ENCODE results near the gene SRCAP.

The SRCAP gene

DNA sequence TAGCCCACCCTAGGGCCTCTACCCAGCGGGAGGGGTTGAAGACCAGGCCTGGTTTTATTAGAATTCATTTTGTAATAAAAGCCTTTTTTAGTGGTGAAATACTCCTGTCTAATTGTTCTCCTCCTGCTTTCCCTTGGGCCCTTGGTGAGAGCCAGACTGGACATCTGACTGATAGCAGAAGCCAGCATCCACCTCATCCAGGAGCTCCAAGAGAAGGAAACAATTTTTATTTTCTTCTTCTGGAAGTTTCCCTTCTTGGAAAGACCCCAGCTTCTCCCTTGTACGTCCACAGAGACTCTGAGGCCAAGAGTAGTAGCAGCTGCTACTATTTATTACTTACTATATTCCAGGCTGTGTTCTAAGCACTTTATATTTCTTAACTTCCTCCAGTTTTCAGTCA, 45.2 kb downstream of the SRCAP start:
- H3K4me3 ChIP-seq (ENCODE audit: insufficient read depth, low read depth, low read length, poor library complexity, severe bottlenecking): no peak overlapping the region
- H3K27ac ChIP-seq (ENCODE audit: insufficient read depth, low read length, poor library complexity, severe bottlenecking): peak overlapping the region; percentile 11
- DNase-seq: no peak
- H3K9me3 ChIP-seq (ENCODE audit: control insufficient read depth, low read length): no peaks in the 10 kb centered on the region
- H3K27me3 ChIP-seq (replicated peaks; ENCODE audit: control insufficient read depth, insufficient read depth, low read length, poor library complexity, severe bottlenecking): no peaks in the 10 kb centered on the region
- H3K36me3 ChIP-seq (ENCODE audit: control insufficient read depth, insufficient read depth, low read length): peaks cover 20% of the 10 kb centered on the region
- peaks cover 3% of the 10 kb centered on the region for H3K4me1 ChIP-seq (ENCODE audit: control insufficient read depth, insufficient read depth, low read length, poor library complexity, severe bottlenecking)

DNA sequence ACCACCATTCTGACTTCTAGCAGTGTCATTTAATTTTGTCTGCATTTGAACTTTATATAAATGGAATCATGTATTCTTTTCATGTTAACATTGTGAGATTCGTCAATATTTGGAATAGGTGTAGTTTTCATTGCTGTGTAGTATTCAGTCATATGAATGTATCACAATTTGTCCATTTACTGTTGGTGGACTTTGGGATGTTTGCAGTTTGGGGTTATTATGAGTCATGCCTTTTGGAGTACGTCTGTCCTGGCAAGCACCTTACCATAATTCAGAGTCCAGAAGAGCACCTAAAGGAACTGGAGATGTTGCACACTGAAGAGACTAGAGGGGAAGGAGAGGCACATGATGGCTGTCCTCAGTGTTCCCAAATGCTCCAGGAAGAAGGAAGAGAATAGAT, 46.1 kb downstream of the SRCAP start:
- peaks cover 17% of the 10 kb centered on the region for H3K36me3 ChIP-seq (ENCODE audit: control insufficient read depth, insufficient read depth, low read length)
- no peak overlapping the region for H3K27ac ChIP-seq (ENCODE audit: insufficient read depth, low read length, poor library complexity, severe bottlenecking)

DNA sequence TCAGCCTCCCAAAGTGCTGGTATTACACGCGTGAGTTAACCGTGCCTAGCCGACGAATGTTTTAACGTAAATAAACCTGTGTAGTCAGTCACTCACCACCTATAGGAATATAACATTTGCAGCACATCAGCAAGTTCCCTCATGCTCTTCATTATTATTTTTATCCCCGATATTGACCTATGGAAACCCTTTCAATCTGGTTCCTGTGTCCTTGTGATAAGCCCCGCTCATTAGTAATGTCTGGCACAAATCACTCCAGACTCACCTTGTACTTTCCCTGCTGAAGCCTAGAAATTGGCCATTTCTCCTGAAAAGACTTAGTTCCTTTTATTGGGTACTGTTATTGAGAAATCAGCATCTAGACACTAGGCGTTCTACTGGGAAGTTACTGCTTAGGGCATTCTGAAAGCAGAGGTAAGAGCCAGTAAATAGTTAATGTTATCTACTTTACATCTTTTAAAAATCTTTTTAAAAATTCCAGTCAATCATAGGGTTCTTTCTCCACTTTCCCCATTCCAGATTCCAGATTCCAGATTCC, 47.7 kb downstream of the SRCAP start:
- Histone ChIP-seq H3K4me3 (ENCODE audit: insufficient read depth, low read depth, low read length, poor library complexity, severe bottlenecking) (no peak overlapping the region), H3K9me3 (ENCODE audit: control insufficient read depth, low read length) (no peaks in the 10 kb centered on the region), H3K27me3 (replicated peaks; ENCODE audit: control insufficient read depth, insufficient read depth, low read length, poor library complexity, severe bottlenecking) (no peaks in the 10 kb centered on the region), H3K4me1 (ENCODE audit: control insufficient read depth, insufficient read depth, low read length, poor library complexity, severe bottlenecking) (peaks cover 3% of the 10 kb centered on the region), H3K36me3 (ENCODE audit: control insufficient read depth, insufficient read depth, low read length) (peaks cover 18% of the 10 kb centered on the region), H3K27ac (ENCODE audit: insufficient read depth, low read length, poor library complexity, severe bottlenecking) (no peak overlapping the region)
- DNase-seq: no peak

More for the DNA sequence above, 46.1 kb downstream of the SRCAP start:
- Histone ChIP-seq H3K4me1 (ENCODE audit: control insufficient read depth, insufficient read depth, low read length, poor library complexity, severe bottlenecking) (peaks cover 3% of the 10 kb centered on the region), H3K27me3 (replicated peaks; ENCODE audit: control insufficient read depth, insufficient read depth, low read length, poor library complexity, severe bottlenecking) (no peaks in the 10 kb centered on the region), H3K9me3 (ENCODE audit: control insufficient read depth, low read length) (no peaks in the 10 kb centered on the region), H3K4me3 (ENCODE audit: insufficient read depth, low read depth, low read length, poor library complexity, severe bottlenecking) (no peak overlapping the region)
- DNase-seq: no peak

DNA sequence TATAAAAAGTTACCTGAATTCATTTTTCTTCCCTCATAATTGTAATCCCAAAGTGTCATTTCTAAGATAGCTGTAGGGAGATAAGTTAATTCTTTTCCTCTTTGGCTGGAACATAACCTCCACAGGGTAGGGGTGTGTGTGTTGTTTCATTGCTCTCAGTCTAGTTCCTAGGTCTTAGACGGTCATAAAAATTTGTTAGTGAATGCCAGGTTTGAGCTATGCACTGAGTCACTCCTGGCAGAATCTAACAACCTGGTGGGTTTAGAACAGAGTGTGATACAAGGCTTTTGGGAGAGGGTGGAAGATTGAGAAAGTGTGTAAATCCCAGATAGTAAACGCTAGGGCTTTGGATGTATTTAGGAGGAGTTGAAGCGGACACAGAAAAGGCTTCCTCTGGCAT, 48.4 kb downstream of the SRCAP start:
- no peak for DNase-seq
- H3K36me3 ChIP-seq (ENCODE audit: control insufficient read depth, insufficient read depth, low read length): peaks cover 15% of the 10 kb centered on the region
- peak overlapping the region; percentile 57 for H3K4me3 ChIP-seq (ENCODE audit: insufficient read depth, low read depth, low read length, poor library complexity, severe bottlenecking)
- no peaks in the 10 kb centered on the region for H3K9me3 ChIP-seq (ENCODE audit: control insufficient read depth, low read length)
- peak overlapping the region; percentile 63 for H3K27ac ChIP-seq (ENCODE audit: insufficient read depth, low read length, poor library complexity, severe bottlenecking)
- H3K27me3 ChIP-seq (replicated peaks; ENCODE audit: control insufficient read depth, insufficient read depth, low read length, poor library complexity, severe bottlenecking): no peaks in the 10 kb centered on the region
- H3K4me1 ChIP-seq (ENCODE audit: control insufficient read depth, insufficient read depth, low read length, poor library complexity, severe bottlenecking): peaks cover 3% of the 10 kb centered on the region

DNA sequence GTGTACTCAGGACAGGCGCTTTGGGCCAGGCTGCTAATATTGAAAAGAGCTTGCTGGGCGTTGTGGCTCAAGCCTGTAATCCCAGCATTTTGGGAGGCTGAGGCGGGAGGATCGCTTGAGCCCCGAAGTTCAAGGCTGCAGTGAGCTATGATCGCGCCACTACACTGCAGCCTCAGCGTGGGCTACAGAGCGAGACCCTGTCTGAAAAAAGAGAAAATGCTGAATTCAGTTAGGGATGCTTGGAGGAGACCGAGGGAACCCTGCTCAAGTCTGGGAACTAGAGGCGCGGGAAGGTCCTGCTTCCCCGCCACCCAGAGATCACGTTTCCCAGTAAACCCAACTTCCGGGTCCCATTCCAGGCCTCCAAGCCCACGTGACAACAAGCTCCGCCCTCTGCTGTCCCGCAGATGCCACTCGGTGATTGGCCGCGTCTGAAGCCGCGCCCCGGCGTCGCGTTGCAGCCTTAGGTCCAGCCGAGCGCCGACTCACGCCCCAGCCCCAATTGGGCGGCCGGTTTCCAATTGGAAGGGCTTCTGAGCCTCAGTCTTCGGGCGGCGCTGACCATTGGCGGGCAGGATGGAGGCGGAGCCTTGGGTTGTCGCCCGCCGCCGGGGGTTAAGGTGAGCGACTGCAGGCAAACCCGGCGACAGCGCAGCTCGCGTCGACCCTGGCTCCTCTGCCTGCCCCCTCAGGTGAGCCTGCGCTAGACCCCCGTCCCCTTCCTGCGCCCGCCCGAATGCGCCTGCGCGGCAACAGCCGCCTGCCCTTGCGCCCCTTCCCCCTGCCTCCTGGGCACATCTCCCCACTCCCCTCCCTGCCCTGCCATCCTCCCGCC, 49.0 kb downstream of the SRCAP start, which contains the start of gene PHKG2:
TSS of gene PHKG2 (plus strand) at position 627 of the 835 bp plus-strand sequence. CDS start 396 bp downstream, outside the sequence.
- Histone ChIP-seq H3K9me3 (ENCODE audit: control insufficient read depth, low read length) (no peaks in the 10 kb centered on the region), H3K27ac (ENCODE audit: insufficient read depth, low read length, poor library complexity, severe bottlenecking) (peak within 1 kb of the TSS; percentile 63), H3K27me3 (replicated peaks; ENCODE audit: control insufficient read depth, insufficient read depth, low read length, poor library complexity, severe bottlenecking) (no peaks in the 10 kb centered on the region), H3K4me3 (ENCODE audit: insufficient read depth, low read depth, low read length, poor library complexity, severe bottlenecking) (peak within 1 kb of the TSS; percentile 57), H3K36me3 (ENCODE audit: control insufficient read depth, insufficient read depth, low read length) (peaks cover 21% of the 10 kb centered on the region), H3K4me1 (ENCODE audit: control insufficient read depth, insufficient read depth, low read length, poor library complexity, severe bottlenecking) (peaks cover 3% of the 10 kb centered on the region)
- peak; percentile 92 to 96 (median 95) for DNase-seq

DNA sequence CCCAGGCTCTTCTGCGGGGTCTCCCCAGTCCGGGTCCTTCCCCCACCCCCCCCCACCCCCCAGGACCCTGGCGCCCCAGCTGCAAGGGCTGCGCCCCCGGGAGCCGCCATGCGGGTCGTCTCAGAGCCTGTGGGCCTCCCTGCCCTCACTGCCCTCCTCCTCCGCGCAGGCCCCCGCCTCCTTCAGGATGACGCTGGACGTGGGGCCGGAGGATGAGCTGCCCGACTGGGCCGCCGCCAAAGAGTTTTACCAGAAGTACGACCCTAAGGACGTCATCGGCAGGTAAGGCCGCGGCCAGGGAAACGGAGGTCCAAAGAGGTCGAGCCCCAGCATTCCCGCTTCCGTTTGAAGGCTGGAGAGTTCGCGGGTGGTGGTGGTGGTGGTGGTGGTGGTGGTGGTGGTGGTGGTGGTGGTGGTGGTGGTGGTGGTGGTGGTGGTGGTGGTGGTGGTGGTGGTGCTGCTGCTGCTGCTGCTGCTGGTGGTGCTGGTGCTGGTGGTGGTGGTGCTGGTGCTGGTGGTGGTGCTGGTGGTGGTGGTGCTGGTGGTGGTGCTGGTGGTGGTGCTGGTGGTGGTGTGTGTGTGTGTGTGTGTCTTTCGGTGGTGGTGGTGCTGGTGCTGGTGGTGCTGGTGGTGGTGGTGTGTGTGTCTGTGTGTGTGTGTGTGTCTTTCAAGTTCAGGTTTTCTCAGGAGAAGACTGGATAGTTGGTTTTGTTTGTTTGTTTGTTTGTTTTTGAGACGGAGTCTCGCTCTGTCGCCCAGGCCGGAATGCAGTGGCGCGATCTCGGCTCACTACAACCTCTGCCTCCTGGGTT, 49.9 kb downstream of the SRCAP start:
- DNase-seq: peak in 1 of 3 donors; percentile 9

DNA sequence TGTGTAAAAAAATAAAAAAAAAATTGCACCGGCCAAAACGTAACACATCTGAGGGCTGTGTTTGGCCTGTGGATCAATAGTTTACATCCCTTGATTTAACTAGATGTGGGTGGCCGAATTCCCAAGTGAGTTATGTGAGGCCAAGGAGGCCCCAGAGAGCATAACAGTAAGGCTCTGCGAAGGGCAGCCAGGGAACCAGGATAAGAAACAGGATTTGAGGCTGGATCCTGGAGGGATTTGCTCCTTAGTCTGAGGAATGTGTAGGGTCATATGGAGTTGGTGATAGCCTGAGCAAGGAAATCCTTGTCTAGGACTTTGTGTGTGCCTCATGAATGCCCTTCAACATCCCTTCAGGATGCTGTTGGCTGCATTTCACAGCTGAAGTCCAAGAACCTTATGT, 51.2 kb downstream of the SRCAP start:
- no peak for DNase-seq
- Histone ChIP-seq H3K36me3 (ENCODE audit: control insufficient read depth, insufficient read depth, low read length) (peaks cover 33% of the 10 kb centered on the region), H3K9me3 (ENCODE audit: control insufficient read depth, low read length) (no peaks in the 10 kb centered on the region), H3K27me3 (replicated peaks; ENCODE audit: control insufficient read depth, insufficient read depth, low read length, poor library complexity, severe bottlenecking) (no peaks in the 10 kb centered on the region), H3K4me1 (ENCODE audit: control insufficient read depth, insufficient read depth, low read length, poor library complexity, severe bottlenecking) (peaks cover 3% of the 10 kb centered on the region), H3K27ac (ENCODE audit: insufficient read depth, low read length, poor library complexity, severe bottlenecking) (no peak overlapping the region), H3K4me3 (ENCODE audit: insufficient read depth, low read depth, low read length, poor library complexity, severe bottlenecking) (no peak overlapping the region)

More for the DNA sequence above, 49.9 kb downstream of the SRCAP start:
- Histone ChIP-seq H3K36me3 (ENCODE audit: control insufficient read depth, insufficient read depth, low read length) (peaks cover 24% of the 10 kb centered on the region), H3K4me1 (ENCODE audit: control insufficient read depth, insufficient read depth, low read length, poor library complexity, severe bottlenecking) (peaks cover 3% of the 10 kb centered on the region), H3K27me3 (replicated peaks; ENCODE audit: control insufficient read depth, insufficient read depth, low read length, poor library complexity, severe bottlenecking) (no peaks in the 10 kb centered on the region), H3K9me3 (ENCODE audit: control insufficient read depth, low read length) (no peaks in the 10 kb centered on the region), H3K27ac (ENCODE audit: insufficient read depth, low read length, poor library complexity, severe bottlenecking) (peak overlapping the region; percentile 45), H3K4me3 (ENCODE audit: insufficient read depth, low read depth, low read length, poor library complexity, severe bottlenecking) (peak overlapping the region; percentile 57)

DNA sequence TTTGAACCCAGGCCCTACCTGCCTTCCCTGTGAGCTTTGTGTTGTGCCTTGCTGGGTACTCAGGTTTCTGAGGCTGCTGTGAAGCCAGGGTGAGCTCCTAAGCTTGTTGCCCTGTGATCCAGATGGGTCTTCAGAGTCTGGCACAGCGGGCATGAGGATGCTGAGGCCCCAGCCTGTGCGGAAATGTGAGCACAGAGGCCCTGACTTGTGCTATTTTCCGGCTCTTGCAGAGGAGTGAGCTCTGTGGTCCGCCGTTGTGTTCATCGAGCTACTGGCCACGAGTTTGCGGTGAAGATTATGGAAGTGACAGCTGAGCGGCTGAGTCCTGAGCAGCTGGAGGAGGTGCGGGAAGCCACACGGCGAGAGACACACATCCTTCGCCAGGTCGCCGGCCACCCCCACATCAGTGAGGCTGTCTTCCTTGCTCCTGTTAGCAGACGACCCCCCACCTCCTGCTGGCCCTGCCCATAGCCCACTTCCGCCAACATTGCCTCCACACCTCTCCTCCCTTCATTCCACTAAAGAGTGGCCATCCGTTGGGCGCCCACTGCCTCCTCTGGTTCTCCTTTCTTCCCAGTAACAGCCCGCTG, 52.0 kb downstream of the SRCAP start:
- no peak for DNase-seq
- Histone ChIP-seq H3K27ac (ENCODE audit: insufficient read depth, low read length, poor library complexity, severe bottlenecking) (no peak overlapping the region), H3K27me3 (replicated peaks; ENCODE audit: control insufficient read depth, insufficient read depth, low read length, poor library complexity, severe bottlenecking) (no peaks in the 10 kb centered on the region), H3K36me3 (ENCODE audit: control insufficient read depth, insufficient read depth, low read length) (peaks cover 33% of the 10 kb centered on the region), H3K9me3 (ENCODE audit: control insufficient read depth, low read length) (no peaks in the 10 kb centered on the region), H3K4me1 (ENCODE audit: control insufficient read depth, insufficient read depth, low read length, poor library complexity, severe bottlenecking) (peaks cover 3% of the 10 kb centered on the region), H3K4me3 (ENCODE audit: insufficient read depth, low read depth, low read length, poor library complexity, severe bottlenecking) (no peak overlapping the region)

DNA sequence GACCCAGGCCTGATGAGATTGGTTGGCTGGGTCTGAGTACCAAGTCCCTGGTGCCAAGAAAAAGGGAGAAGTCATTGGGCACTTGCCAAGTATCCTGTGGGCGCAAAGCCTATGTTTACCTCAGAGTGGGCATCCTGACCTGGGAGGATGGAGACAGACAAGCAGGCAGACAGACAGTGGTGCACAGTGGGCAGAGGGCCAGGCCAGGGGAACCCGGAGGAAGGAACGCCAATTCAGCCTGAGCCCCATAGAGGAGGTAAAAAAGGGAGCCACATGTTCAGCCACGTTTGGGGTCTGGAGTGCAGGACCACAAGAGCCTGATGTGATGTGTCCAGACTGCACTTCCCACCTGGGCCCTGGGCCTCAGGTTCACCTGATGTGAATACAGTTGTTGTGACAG, 54.6 kb downstream of the SRCAP start:
- no peaks in the 10 kb centered on the region for H3K4me1 ChIP-seq (ENCODE audit: control insufficient read depth, insufficient read depth, low read length, poor library complexity, severe bottlenecking)
- peaks cover 39% of the 10 kb centered on the region for H3K36me3 ChIP-seq (ENCODE audit: control insufficient read depth, insufficient read depth, low read length)
- no peak for DNase-seq
- H3K27ac ChIP-seq (ENCODE audit: insufficient read depth, low read length, poor library complexity, severe bottlenecking): no peak overlapping the region
- no peaks in the 10 kb centered on the region for H3K9me3 ChIP-seq (ENCODE audit: control insufficient read depth, low read length)
- H3K27me3 ChIP-seq (replicated peaks; ENCODE audit: control insufficient read depth, insufficient read depth, low read length, poor library complexity, severe bottlenecking): no peaks in the 10 kb centered on the region
- H3K4me3 ChIP-seq (ENCODE audit: insufficient read depth, low read depth, low read length, poor library complexity, severe bottlenecking): no peak overlapping the region

Data from effector memory CD4-positive, alpha-beta T cell (primary cell).